H54 (cell line): Measurements from ENCODE around the gene CAMTA1.
A peak's percentile ranks its signal among the peaks of the same experiment; 100 is the strongest.

ENCODE experiments used
- DNase-seq: peaks from one replicate; pipeline ENCODE4 v3.0.0; 2011; ENCODE audit warnings: low spot score, mixed read lengths; ENCODE audit not compliant: insufficient read length
- FAIRE-seq: peaks from 3 replicates; lab custom pipeline; 2011; peaks lifted over from hg19 to GRCh38; lab: Jason Lieb, UNC
- POLR2A ChIP-seq: IDR thresholded peaks from 2 replicates; pipeline ENCODE4 v1.6.1; 2011; ENCODE audit warnings: low read depth, mild to moderate bottlenecking, low read length

CAMTA1 gene

DNA sequence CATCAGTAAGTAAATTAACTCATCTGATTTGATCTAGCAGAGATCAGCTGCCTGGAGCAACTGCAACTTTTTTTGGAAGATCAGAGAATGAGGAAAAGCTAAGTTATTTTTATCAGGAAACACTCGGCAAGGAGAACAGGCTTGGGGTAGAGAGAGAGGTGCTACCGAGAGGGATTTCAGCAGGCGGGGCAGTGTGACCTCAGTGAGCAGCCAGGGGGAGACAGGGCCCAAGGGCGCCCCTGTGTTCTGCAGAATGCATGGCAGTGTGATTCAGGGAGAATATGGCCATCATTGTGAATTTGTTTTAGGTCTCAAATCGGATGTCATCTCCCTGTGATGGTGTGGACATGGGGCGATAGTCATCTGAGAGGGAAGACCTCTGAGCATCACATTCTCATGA, 501.8 kb downstream of the CAMTA1 start:
- FAIRE-seq (no peak), DNase-seq (no peak)
- no peak for TF ChIP-seq POLR2A

DNA sequence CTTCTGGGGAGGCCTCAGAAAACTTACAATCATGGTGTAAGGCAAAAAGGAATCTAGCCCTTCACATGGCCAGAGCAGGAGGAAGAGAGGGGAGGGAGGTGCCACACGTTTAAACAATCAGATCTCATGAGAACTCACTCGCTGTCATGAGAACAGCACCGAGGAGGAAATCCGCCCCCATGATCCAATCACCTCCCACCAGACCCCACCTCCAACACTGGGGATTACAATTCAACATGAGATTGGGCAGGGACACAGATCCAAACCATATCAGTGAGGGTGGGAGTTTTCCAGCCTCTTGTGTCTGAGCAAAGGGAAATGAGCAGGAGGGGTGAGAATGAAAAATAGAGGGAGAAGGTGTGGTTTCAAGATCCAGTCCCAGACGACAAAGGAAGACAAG, 503.7 kb downstream of the CAMTA1 start:
- FAIRE-seq: no peak
- DNase-seq: no peak
- TF ChIP-seq POLR2A: no peak

DNA sequence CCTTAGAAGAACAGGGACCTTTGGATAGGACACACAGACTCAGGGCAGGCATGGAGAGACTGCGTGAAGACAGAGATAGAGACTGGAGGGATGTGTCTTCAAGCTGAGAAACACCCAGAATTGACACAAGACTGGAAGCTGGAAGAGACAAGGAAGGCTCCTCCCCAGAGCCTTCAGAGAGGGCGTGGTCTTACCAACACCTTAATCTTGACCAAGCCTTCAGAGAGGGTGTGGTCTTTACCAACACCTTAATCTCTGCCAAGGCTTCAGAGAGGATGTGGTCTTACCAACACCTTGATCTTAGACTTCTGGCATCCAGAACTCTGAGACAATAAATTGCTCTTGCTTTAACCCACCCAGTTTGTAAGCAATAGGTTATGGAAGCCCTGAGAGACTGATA, 504.4 kb downstream of the CAMTA1 start:
- no peak for FAIRE-seq
- TF ChIP-seq POLR2A: no peak
- no peak for DNase-seq

DNA sequence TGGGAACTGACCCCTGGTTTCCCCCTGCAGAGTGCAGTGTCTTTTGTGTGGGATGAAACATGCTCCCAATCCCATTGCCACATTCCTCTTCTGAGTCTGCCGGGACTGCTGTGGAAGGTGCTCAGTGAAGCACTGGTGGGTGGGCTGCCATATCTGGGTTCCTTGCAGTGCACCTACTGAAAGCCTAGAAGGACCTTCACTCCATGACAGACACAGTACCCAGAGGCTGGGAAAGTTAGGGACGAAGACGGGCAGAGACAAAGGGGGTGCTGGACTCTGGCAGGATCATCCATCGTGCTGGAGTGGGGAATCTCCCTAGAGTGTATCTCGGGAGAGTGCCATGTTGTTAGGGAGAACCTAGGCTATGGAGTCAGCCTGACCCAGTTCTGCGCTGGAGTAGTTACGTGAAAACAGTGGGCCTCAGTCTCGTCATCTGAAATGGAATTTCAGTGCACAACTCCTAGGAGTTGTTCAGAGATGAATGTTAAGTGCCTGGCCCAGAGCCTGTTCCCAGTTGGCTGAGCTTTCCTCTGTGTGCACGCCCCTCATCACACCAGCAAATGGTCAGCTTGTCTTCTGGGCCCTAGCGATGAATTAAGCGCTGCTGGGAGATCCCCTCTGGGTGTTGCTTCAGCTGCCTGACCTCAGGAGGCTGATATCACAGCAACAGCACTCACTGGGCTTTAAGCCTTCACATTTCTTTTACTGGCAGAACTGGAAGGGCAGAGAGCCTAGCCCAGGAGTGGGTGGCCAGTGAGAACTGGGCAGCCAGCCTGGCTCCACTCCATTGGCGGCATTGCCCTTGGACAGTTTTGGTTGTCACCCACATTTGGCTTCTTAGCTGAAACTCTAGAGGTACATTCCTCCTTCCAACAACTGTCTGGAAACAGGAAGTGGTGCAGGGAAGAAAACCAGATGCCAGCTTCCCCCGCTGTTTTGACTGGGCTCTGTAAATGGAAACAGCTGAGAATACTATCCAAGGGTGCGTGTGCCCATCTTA, 506.0 kb downstream of the CAMTA1 start:
- DNase-seq: no peak
- TF ChIP-seq POLR2A: no peak
- FAIRE-seq: no peak

DNA sequence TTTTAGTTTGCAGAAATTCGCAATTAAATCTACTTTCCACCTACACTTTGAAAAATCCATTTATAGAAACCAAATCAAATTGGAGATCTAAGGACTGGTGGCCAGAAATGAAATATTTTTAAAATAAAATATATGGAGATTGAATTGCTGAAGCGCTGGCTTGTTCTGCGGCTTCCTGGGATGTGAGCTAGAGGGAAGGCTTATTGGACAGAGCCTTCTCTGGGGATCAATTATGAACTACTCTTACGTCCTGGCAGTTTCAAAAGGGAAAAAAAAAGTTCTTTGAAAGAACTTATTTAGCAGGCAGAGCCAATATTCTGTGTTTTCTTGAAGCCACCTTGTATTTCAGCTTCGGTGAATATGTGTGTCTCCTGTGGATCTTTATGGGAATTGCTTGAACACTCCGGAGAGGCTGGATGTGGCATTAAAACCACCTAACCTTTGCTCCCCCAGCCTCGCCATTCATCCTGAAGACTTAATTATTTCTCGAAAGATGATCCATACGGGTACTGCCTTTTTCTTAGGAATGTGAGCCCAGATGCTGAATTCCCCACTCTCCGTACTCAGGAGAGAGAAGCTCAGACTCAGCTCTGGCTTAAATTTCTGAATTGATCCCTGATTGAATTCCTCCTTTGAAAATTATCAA, 506.9 kb downstream of the CAMTA1 start:
- no peak for TF ChIP-seq POLR2A
- DNase-seq (no peak), FAIRE-seq (no peak)

DNA sequence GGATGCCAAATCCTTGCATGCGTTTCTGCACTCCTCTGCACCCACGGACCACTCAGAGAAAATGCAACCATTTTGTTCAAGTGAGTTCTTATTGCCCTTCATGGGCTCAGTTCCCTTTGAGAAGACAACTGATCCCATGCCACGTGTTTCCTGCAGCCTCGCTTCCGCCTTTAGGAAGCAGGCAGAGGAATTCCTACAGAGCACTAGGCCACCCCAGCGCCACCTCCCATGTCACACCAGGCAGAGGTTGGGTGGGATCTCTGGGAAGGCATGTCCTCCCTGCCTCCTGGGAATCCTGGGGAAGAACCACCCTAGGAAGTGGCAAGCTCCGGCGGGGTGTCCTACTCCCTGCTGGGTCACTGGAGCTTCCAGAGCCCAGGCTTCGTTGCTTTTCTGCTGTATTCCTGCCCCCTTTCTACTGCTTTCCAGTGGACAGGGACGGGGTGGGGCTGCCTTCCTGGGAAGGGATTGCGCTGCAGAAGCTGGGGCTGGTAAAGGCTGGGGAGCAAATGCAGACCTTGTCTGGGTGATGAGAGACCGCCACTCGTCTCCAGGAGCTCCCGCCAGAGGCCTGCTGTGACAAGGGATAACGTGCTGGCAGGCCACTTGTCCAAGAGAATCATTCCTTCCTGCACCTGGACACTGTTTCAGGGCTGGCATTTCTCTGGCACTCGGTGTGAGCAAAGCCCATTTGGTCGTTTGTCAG, 507.6 kb downstream of the CAMTA1 start:
- DNase-seq (no peak), FAIRE-seq (no peak)
- no peak for TF ChIP-seq POLR2A

DNA sequence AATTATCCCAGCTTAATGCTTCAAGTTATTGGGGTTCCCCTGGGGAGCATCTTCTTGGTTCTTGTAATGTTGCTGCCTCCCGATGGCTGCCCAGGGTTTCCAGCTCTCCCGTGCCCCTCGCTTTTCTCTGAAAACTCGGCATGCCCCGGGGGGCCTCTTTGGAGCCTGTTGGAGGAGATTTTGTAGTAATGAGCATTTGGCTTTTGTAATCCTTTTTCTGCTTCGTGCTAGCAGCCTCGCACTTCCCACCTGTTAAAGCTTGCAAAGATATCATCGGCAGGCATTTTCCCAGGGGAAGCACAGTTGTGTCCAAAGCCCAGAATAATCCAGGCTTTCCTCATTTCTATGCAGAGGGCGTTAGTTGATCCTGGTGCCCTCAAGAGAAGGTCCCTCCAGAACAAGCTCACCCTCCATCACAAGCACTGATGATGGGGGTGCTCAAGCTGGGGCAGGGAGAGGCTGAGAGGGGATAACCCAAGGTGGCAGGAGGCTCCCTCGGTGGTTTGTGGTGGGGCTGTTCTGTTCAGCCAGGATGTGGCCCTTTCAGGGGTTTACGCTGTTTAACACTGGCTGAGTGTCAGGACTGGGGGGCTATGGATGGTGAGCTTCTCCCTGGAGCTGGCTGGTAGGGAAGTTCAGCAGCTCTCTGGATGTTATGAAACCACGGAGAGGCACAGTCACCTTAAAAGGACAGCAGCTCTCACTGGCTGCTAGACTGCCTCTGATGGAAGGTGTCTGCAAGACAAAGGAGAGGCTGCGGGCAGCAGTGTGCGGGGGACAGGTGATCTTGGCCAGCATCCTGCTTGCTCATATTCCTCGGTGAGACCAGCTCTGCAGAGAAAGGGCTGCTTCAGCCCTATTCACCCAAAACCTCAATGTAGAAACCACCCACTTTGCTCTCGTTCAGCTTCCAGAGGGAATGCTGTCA, 508.7 kb downstream of the CAMTA1 start:
- no peak for FAIRE-seq

DNA sequence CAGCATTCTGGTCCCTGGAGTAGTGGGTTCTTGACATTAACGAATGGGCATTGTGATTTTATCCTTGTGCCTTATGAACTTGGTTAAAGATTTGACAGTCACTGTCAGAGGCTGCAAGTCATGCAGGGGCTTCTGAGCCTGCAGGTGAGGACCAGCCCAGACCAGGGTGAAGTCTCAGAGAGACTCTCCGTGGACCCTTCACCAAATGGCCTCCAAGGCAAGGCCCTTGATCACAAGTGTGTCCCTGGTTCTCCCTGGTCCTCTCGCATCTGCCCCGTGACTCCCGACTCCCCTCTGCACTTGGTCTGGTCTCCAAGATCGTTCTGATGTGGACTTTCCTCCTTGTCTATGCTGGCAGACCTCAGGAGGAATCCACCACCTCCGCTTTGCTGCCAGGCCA, 509.4 kb downstream of the CAMTA1 start:
- no peak for TF ChIP-seq POLR2A
- DNase-seq (no peak), FAIRE-seq (no peak)

More for the DNA sequence above, 508.7 kb downstream of the CAMTA1 start:
- DNase-seq: no peak
- no peak for TF ChIP-seq POLR2A

DNA sequence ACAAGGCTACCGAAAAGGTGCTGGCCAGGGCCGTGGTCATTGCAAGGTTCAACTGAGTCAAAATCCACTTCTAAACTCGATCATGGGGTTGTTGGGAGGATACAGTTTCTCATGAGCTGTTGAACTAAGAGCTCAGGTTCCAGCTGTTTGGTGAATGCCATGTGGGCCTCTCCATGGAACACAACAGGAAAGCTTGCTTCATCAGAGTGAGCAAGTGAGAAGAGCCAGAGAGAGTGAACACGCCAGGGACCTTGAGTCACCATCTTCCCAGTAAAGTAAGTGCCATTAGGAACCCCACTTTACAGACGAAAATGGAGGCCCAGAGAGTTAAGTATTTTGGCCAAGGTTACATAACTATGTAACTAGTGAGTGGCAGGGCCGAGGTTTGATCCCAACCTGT, 510.7 kb downstream of the CAMTA1 start:
- no peak for TF ChIP-seq POLR2A
- FAIRE-seq (no peak), DNase-seq (no peak)

DNA sequence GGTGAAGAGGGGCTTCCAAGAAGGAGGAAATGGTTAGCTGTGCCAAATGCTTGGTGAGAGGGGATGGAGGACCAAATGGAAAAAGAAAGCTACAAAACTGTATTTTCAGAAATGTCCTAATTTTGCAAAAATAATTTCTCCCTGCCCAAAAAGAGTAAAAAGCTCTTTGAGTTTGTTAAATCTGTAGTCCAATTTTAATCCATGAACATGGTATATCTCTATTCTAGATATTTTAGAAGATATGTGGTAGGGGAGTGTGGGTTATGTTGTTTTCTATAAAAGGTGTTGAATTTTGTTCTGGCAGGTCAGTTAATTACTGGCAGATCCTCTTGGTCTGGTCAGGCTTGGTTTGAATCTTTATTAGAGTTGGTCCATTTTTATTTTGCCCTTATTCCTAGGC, 511.7 kb downstream of the CAMTA1 start:
- FAIRE-seq (no peak), DNase-seq (no peak)
- no peak for TF ChIP-seq POLR2A

DNA sequence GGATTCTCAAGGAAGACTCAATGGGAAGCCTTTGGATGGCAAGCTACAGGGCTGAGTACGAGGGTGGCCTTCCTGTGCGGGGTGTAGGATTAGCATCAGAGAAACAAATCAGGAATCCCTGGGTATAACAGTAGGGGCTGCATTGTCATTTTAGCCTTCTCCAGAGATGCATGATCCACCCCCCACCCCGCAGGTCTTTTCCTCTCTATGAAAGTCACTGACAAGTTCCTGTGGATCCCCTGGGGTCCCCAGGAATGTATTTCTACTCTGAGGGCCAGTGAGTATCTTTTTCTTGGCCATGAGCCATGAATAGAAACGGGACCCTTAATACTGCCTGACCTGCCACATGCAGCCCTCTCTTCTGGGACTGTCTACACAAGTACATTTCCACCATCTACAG, 512.9 kb downstream of the CAMTA1 start:
- FAIRE-seq (no peak), DNase-seq (no peak)
- no peak for TF ChIP-seq POLR2A

DNA sequence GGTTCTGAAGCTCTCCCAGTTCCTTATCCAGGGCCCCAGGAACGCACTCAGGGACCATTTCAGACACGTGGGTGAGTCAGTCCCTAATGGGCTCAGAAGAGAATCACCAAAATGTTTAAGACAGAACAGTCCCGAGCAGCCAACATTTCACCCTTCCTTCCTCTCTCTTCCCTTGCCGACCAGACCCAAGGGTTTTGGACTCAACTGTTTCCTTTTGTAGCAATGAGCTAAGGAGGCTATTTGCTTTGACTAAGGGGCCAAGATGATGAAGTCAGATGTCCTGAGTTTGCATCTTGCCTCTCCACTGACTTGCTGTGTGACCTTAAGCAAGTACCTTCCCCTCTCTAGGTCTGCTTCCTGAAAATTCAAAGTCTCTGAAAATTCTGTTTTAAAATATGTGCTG, 513.5 kb downstream of the CAMTA1 start:
- FAIRE-seq (no peak), DNase-seq (no peak)
- no peak for TF ChIP-seq POLR2A

DNA sequence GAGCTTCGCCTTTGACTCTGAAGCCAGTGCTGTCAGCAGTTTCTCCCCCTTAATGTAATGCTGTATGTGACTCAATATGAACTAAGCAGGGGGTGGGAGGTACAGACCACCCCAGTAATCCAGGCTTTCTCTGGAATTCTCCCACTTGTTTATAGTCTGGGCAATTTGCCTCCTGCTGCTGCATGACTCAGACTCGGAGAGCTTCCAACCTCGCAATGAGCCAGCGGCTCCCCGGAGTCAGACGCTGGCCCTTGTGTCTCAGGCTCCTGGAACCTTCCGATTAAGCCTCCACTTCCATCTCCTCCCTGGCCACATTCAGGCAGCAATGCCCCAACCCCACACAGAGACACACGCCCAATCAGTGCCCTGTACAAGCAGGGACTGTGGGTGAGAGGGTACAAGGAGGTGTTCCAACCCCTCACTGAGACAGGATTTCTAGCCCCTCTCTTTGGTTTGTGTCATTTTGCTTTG, 514.1 kb downstream of the CAMTA1 start:
- DNase-seq: peak; percentile 32
- FAIRE-seq: peak; percentile 92
- no peak for TF ChIP-seq POLR2A
